HEK293T (cell line): ENCODE measurements around the gene EPHA2.

ENCODE experiments used
- ARNT ChIP-seq: fragments of 450-650 bp; IDR thresholded peaks from 2 replicates; pipeline ENCODE4 v1.6.1; 2017; ENCODE audit warnings: mild to moderate bottlenecking
- CTBP1 ChIP-seq: fragments of 450-650 bp; IDR thresholded peaks from 2 replicates; pipeline ENCODE4 v1.6.1; 2016; ENCODE audit warnings: borderline replicate concordance
- FOXA1 ChIP-seq: fragments of 450-650 bp; IDR thresholded peaks from 2 replicates; pipeline ENCODE4 v1.6.1; 2016; ENCODE audit warnings: mild to moderate bottlenecking
- FOXK2 ChIP-seq: fragments of 450-650 bp; IDR thresholded peaks from 2 replicates; pipeline ENCODE4 v1.6.1; 2016; ENCODE audit warnings: mild to moderate bottlenecking
- FOXM1 ChIP-seq: fragments of 450-650 bp; IDR thresholded peaks from 2 replicates; pipeline ENCODE4 v1.6.1; 2017; ENCODE audit warnings: mild to moderate bottlenecking, borderline replicate concordance
- HDGF ChIP-seq: fragments of 450-650 bp; IDR thresholded peaks from 2 replicates; pipeline ENCODE4 v1.6.1; 2017; ENCODE audit warnings: antibody characterized with exemption, borderline replicate concordance
- L3MBTL2 ChIP-seq: fragments of 450-650 bp; conservative IDR thresholded peaks from 2 replicates; pipeline ENCODE4 v1.6.1; 2016; ENCODE audit warnings: mild to moderate bottlenecking
- SP1 ChIP-seq: fragments of 450-650 bp; IDR thresholded peaks from 2 replicates; pipeline ENCODE4 v1.6.1; 2017
- TARDBP ChIP-seq: fragments of 450-650 bp; IDR thresholded peaks from 2 replicates; pipeline ENCODE4 v1.6.1; 2016
- TF ChIP-seq, protein P1 (sequence below): fragments of 450-650 bp; IDR thresholded peaks from 2 replicates; pipeline ENCODE4 v1.6.1; 2016

DNA sequence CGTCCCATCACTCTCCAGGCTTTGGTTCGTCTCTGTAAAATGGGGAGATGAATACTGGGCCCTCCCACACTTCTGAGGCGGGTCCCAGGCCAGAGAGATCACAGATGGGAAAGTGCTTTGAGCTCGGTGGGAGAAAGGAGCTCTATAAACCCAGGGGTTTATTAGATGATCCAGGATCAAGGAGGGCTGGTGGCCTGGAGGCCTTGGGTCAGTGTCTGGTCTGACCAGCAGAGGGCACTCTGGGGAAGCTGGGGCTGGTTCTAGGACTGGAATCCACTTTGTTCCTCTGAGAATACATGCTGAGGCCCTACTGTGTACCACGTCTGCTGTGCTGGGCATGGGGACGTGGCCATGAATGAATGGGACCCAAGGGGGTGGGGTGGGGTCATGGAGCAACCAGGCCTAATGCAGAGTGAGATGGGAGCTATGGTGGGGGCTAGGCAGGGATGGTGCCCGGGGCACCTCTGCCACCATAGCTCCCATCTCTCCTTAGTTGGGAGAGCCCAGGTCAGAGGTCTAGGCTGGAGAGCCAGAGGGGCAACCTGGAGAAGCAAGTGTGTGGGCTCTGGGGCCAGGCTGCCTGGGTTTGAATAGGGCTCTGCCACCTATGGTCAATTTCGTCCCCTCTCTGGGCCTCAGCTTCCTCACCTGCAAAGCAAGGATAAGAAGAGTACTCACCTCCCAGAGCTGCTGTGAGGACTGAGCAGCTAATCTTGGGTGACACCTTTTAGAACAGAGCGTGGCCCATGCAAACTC lies 73.4 kb downstream of the EPHA2 start:
- TF ChIP-seq SP1 (no peak), ARNT (no peak), TARDBP (no peak), FOXK2 (no peak), FOXA1 (no peak), L3MBTL2 (no peak), CTBP1 (no peak), HDGF (no peak), FOXM1 (no peak)
- TF ChIP-seq, protein P1, sequence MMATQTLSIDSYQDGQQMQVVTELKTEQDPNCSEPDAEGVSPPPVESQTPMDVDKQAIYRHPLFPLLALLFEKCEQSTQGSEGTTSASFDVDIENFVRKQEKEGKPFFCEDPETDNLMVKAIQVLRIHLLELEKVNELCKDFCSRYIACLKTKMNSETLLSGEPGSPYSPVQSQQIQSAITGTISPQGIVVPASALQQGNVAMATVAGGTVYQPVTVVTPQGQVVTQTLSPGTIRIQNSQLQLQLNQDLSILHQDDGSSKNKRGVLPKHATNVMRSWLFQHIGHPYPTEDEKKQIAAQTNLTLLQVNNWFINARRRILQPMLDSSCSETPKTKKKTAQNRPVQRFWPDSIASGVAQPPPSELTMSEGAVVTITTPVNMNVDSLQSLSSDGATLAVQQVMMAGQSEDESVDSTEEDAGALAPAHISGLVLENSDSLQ, result no peak
